Right lobe of liver (tissue), 4 donors: ENCODE results near the gene ARMC5.

Experiments
- POLR2A ChIP-seq: fragments of 450-650 bp; IDR thresholded peaks from one replicate; pipeline ENCODE4 v1.6.1; 2017; ENCODE audit warnings: antibody characterized with exemption, mild to moderate bottlenecking
- TF ChIP-seq, protein P1 (sequence below), 4 donors: fragments of 200-600 bp in 3 of 4; fragments of 450-650 bp in 1 of 4; IDR thresholded peaks; one replicate each; pipeline versions ENCODE4 v1.5.1 to v1.8.0; 2016 to 2022; ENCODE audit warnings: antibody characterized with exemption in 4 of 4, mild to moderate bottlenecking in 2 of 4
- donor health status: DM: no; HTN: no; CAD: no.
- donor health status: DM: no; HTN: no; CAD: no.
- donor health status: DM: no; HTN: yes; CAD: no.

DNA sequence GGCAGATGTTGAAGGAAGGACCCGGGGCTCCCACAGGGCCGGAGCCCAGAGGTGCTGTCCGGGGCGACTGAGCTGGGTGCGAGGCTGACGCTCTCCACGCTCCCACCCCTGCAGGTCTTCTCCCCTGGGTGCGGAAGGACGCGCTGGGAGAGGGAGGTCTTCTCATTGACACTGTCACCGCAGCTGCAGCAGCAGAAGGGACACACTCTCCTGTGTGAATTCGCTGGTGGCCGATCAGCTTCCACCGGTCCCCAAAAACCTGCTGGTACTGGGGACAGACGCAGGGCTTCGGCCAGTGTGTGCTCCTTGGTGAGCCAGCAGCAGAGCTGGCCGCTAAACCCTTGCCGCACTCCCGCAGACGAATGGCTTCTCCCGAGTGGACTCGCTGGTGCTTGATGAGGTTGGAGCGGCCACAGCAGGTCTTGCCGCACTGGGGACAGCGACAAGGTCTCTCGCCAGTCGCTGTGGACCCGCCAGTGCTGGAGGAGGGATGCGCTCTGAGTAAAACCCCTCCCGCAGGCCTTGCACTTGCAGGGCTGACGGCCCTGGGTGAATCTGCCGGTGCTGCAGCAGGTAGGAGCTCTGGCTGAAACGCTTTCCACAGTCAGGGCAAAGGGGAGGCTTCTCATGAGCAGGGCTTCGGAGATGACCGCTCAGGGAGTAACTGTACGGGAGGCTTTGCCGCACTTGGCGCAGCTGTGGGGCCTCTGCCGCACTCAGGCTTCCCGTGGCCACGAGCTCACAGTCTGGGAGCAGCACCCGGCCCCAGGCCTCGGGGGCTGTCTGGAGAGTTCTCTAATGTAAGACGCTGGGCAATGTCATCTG lies 22.9 kb upstream of the ARMC5 start:
- TF ChIP-seq, protein P1, sequence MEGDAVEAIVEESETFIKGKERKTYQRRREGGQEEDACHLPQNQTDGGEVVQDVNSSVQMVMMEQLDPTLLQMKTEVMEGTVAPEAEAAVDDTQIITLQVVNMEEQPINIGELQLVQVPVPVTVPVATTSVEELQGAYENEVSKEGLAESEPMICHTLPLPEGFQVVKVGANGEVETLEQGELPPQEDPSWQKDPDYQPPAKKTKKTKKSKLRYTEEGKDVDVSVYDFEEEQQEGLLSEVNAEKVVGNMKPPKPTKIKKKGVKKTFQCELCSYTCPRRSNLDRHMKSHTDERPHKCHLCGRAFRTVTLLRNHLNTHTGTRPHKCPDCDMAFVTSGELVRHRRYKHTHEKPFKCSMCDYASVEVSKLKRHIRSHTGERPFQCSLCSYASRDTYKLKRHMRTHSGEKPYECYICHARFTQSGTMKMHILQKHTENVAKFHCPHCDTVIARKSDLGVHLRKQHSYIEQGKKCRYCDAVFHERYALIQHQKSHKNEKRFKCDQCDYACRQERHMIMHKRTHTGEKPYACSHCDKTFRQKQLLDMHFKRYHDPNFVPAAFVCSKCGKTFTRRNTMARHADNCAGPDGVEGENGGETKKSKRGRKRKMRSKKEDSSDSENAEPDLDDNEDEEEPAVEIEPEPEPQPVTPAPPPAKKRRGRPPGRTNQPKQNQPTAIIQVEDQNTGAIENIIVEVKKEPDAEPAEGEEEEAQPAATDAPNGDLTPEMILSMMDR (IDR thresholded peaks at IDR 0.05), result no peak
- TF ChIP-seq POLR2A, result no peak
